ENCODE data around the gene KLK7. TPM values are rescaled to one million over a fixed set of nuclear protein-coding genes. Genes with fewer than 3 reads are reported as not detected.

Gene KLK7
- total and polyA plus RNA-seq, 7 donors: not detected

GRCh38 chr19:50932690-50933083 lies 51.0 kb downstream of the KLK7 start:
- intact Hi-C loops (cut with DNase I): no loop called here
- Histone ChIP-seq H3K36me3 (ENCODE audit: insufficient read depth in 1 of 2, low read depth in 1 of 2) (no peaks in the 10 kb centered on the region), H3K4me3 (no peak overlapping the region), H3K27ac (no peak overlapping the region), H3K27me3 (ENCODE audit: insufficient read depth in 3 of 3, low read length in 2 of 3) (peaks cover 0 to 18% (median 3%) of the 10 kb centered on the region in 3 donors), H3K9me3 (no peaks in the 10 kb centered on the region), H3K4me1 (no peaks in the 10 kb centered on the region)
- DNase-seq (no peak), ATAC-seq (no peak)
- WGBS, 3 donors: 67 to 69% (median 68%) methylated on average over 4 of the region's 4 CpGs
- no peak for TF ChIP-seq CTCF (IDR thresholded peaks at IDR 0.05)

- 69 to 80% (median 69%) methylated on average over 11 of the region's 11 CpGs for WGBS, 3 donors
Observed at GRCh38 chr19:50932018-50932689, 51.6 kb downstream of the KLK7 start.

GRCh38 chr19:50931023-50931422 lies 52.7 kb downstream of the KLK7 start:
- peaks cover 0 to 18% (median 3%) of the 10 kb centered on the region in 3 donors for H3K27me3 ChIP-seq (ENCODE audit: insufficient read depth in 3 of 3, low read length in 2 of 3)
- intact Hi-C loops (cut with DNase I): no loop called here
- no peak for TF ChIP-seq CTCF (IDR thresholded peaks at IDR 0.05)
- no peak overlapping the region for H3K27ac ChIP-seq
- no peaks in the 10 kb centered on the region for H3K9me3 ChIP-seq
- H3K4me1 ChIP-seq: no peaks in the 10 kb centered on the region
- H3K4me3 ChIP-seq: no peak overlapping the region
- DNase-seq: no peak
- no peak for ATAC-seq
- H3K36me3 ChIP-seq (ENCODE audit: insufficient read depth in 1 of 2, low read depth in 1 of 2): no peaks in the 10 kb centered on the region

More at GRCh38 chr19:50932018-50932689, 51.6 kb downstream of the KLK7 start:
- no peaks in the 10 kb centered on the region for H3K9me3 ChIP-seq
- H3K4me1 ChIP-seq: no peaks in the 10 kb centered on the region
- no peaks in the 10 kb centered on the region for H3K36me3 ChIP-seq (ENCODE audit: insufficient read depth in 1 of 2, low read depth in 1 of 2)
- no peak for TF ChIP-seq CTCF (IDR thresholded peaks at IDR 0.05)
- intact Hi-C loops (cut with DNase I): no loop called here
- H3K27me3 ChIP-seq (ENCODE audit: insufficient read depth in 3 of 3, low read length in 2 of 3): peaks cover 0 to 18% (median 3%) of the 10 kb centered on the region in 3 donors
- no peak overlapping the region for H3K27ac ChIP-seq
- no peak overlapping the region for H3K4me3 ChIP-seq
- no peak for DNase-seq
- ATAC-seq: no peak

- H3K9me3 ChIP-seq: no peaks in the 10 kb centered on the region
- DNase-seq (no peak), ATAC-seq (no peak)
- WGBS, 3 donors: 71 to 86% (median 77%) methylated on average over 5 of the region's 5 CpGs
- no peaks in the 10 kb centered on the region for H3K4me1 ChIP-seq
- intact Hi-C loops (cut with DNase I): no loop called here
- H3K27me3 ChIP-seq (ENCODE audit: insufficient read depth in 3 of 3, low read length in 2 of 3): peaks cover 0 to 18% (median 3%) of the 10 kb centered on the region in 3 donors
- TF ChIP-seq CTCF (IDR thresholded peaks at IDR 0.05): no peak
- no peaks in the 10 kb centered on the region for H3K36me3 ChIP-seq (ENCODE audit: insufficient read depth in 1 of 2, low read depth in 1 of 2)
- no peak overlapping the region for H3K27ac ChIP-seq
- H3K4me3 ChIP-seq: no peak overlapping the region
Observed at GRCh38 chr19:50928831-50929230, 54.9 kb downstream of the KLK7 start.

Other genes with a start within 250 kb of the KLK7 start
- not detected for gene GPR32, start 213.5 kb downstream of the KLK7 start, total RNA-seq
- not detected for gene GPR32, start 213.5 kb downstream of the KLK7 start, polyA plus RNA-seq
- gene ACP4, start 193.5 kb downstream of the KLK7 start, total RNA-seq: not detected
- gene ACP4, start 193.5 kb downstream of the KLK7 start, polyA plus RNA-seq: not detected
- gene KLK1, start 160.1 kb downstream of the KLK7 start, total RNA-seq: under 1 TPM in 2 of 4 donors, not detected in 2; 0.32 to 0.34 TPM
- gene KLK1, start 160.1 kb downstream of the KLK7 start, polyA plus RNA-seq: under 1 TPM in 2 of 3 donors, not detected in 1; 0.08 to 0.48 TPM
- not detected for gene KLK15, start 150.3 kb downstream of the KLK7 start, total RNA-seq
- gene KLK15, start 150.3 kb downstream of the KLK7 start, polyA plus RNA-seq: not detected
- not detected for gene KLK3, start 129.0 kb downstream of the KLK7 start, total RNA-seq
- gene KLK3, start 129.0 kb downstream of the KLK7 start, polyA plus RNA-seq: not detected
- gene KLK2, start 110.5 kb downstream of the KLK7 start, total RNA-seq: not detected
- gene KLK2, start 110.5 kb downstream of the KLK7 start, polyA plus RNA-seq: not detected
- not detected for gene KLK4, start 72.5 kb downstream of the KLK7 start, total RNA-seq
- not detected for gene KLK4, start 72.5 kb downstream of the KLK7 start, polyA plus RNA-seq
- gene KLK5, start 30.9 kb downstream of the KLK7 start, total RNA-seq: not detected
- gene KLK5, start 30.9 kb downstream of the KLK7 start, polyA plus RNA-seq: under 1 TPM in 1 of 3 donors, not detected in 2; 0.05 TPM
- not detected for gene KLK6, start 14.3 kb downstream of the KLK7 start, total RNA-seq
- gene KLK6, start 14.3 kb downstream of the KLK7 start, polyA plus RNA-seq: under 1 TPM in 1 of 3 donors, not detected in 2; 0.04 TPM
- gene KLK8, start 17.7 kb upstream of the KLK7 start, total RNA-seq: not detected
- gene KLK8, start 17.7 kb upstream of the KLK7 start, polyA plus RNA-seq: under 1 TPM in 2 of 3 donors, not detected in 1; 0.09 to 0.76 TPM
- not detected for gene KLK10, start 35.8 kb upstream of the KLK7 start, total RNA-seq
- under 1 TPM; 0.04 to 0.16 (median 0.04) TPM for gene KLK10, start 35.8 kb upstream of the KLK7 start, polyA plus RNA-seq
- gene KLK11, start 42.7 kb upstream of the KLK7 start, total RNA-seq: under 1 TPM in 3 of 4 donors, not detected in 1; 0.19 to 0.52 (median 0.24) TPM
- under 1 TPM; 0.13 to 0.20 (median 0.17) TPM for gene KLK11, start 42.7 kb upstream of the KLK7 start, polyA plus RNA-seq
- gene KLK12, start 51.1 kb upstream of the KLK7 start, total RNA-seq: not detected
- gene KLK12, start 51.1 kb upstream of the KLK7 start, polyA plus RNA-seq: not detected
- not detected for gene KLK13, start 81.2 kb upstream of the KLK7 start, total RNA-seq
- gene KLK13, start 81.2 kb upstream of the KLK7 start, polyA plus RNA-seq: under 1 TPM in 1 of 3 donors, not detected in 2; 0.18 TPM
- not detected for gene KLK14, start 99.0 kb upstream of the KLK7 start, total RNA-seq
- under 1 TPM in 1 of 3 donors, not detected in 2; 0.20 TPM for gene KLK14, start 99.0 kb upstream of the KLK7 start, polyA plus RNA-seq
- 1 to 10 TPM; 4.9 to 9.1 (median 6.0) TPM for gene CTU1, start 124.5 kb upstream of the KLK7 start, total RNA-seq
- gene CTU1, start 124.5 kb upstream of the KLK7 start, polyA plus RNA-seq: 1 to 10 TPM; 1.4 to 7.5 (median 2.1) TPM
- 1 to 10 TPM in 3 of 4 donors, under 1 TPM in 1; 0.73 to 2.2 (median 1.8) TPM for gene SIGLEC9, start 141.0 kb upstream of the KLK7 start, total RNA-seq
- gene SIGLEC9, start 141.0 kb upstream of the KLK7 start, polyA plus RNA-seq: under 1 TPM; 0.24 to 0.69 (median 0.25) TPM
- under 1 TPM; 0.38 to 0.82 (median 0.50) TPM for gene SIGLEC7, start 158.4 kb upstream of the KLK7 start, total RNA-seq
- under 1 TPM in 2 of 3 donors, not detected in 1; 0.08 to 0.60 TPM for gene SIGLEC7, start 158.4 kb upstream of the KLK7 start, polyA plus RNA-seq
- gene CD33, start 241.2 kb upstream of the KLK7 start, total RNA-seq: 1 to 10 TPM; 2.0 to 3.1 (median 2.3) TPM
- 1 to 10 TPM in 1 of 3 donors, under 1 TPM in 2; 0.24 to 1.3 (median 0.75) TPM for gene CD33, start 241.2 kb upstream of the KLK7 start, polyA plus RNA-seq